ENCODE results near the gene RPTOR. TPM values are rescaled to one million over a fixed set of nuclear protein-coding genes. Genes with fewer than 3 reads are reported as not detected.

The RPTOR gene
- total RNA-seq, 1 experiment from 2014 or later: 25.1 TPM

DNA sequence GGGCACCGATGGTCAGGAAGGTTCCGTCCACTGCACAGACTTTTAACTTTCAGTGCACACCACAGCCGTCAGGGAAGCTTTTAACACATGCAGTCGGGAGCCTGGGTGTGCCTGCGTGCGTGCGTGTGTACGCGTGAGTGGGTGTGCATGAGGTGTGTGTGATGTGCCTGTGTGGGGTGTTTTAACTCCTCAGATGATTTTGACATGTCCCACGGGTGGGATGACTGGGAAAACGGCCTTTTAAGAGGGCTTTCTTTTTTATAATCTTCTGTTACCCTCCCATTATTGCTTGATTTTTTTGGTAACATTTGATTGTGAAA is 294.3 kb downstream of the RPTOR start:
- H4K5ac ChIP-seq (ENCODE audit: insufficient read length, low read depth, low read length): no peak overlapping the region
- H3K79me2 ChIP-seq (ENCODE audit: insufficient read depth, low read length): no peaks in the 10 kb centered on the region
- no peak overlapping the region for H3T11ph ChIP-seq (ENCODE audit: low read length)
- TF ChIP-seq, protein P1, sequence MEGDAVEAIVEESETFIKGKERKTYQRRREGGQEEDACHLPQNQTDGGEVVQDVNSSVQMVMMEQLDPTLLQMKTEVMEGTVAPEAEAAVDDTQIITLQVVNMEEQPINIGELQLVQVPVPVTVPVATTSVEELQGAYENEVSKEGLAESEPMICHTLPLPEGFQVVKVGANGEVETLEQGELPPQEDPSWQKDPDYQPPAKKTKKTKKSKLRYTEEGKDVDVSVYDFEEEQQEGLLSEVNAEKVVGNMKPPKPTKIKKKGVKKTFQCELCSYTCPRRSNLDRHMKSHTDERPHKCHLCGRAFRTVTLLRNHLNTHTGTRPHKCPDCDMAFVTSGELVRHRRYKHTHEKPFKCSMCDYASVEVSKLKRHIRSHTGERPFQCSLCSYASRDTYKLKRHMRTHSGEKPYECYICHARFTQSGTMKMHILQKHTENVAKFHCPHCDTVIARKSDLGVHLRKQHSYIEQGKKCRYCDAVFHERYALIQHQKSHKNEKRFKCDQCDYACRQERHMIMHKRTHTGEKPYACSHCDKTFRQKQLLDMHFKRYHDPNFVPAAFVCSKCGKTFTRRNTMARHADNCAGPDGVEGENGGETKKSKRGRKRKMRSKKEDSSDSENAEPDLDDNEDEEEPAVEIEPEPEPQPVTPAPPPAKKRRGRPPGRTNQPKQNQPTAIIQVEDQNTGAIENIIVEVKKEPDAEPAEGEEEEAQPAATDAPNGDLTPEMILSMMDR (conservative IDR thresholded peaks at IDR 0.05): no peak
- H3K36me3 Mint-ChIP-seq (ENCODE audit: insufficient read depth in 1 of 3, low read depth in 3 of 3): peaks cover 0 to 12% (median 4%) of the 10 kb centered on the region in 3 experiments; a peak in 3 of 7 replicates
- no peak overlapping the region for H4K91ac ChIP-seq (ENCODE audit: insufficient read length, low read depth, low read length)
- H3K4ac ChIP-seq (ENCODE audit: low read depth, low read length): no peak overlapping the region
- no peak overlapping the region for H3K9ac ChIP-seq (ENCODE audit: extremely low read depth, insufficient read length, low read length)
- H3K27me3 Mint-ChIP-seq (ENCODE audit: low read depth): no peaks in the 10 kb centered on the region
- no peaks in the 10 kb centered on the region for H3K4me1 ChIP-seq (ENCODE audit: insufficient read depth, low read length)
- DNase-seq: no peak
- no peak overlapping the region for H2BK5ac ChIP-seq (ENCODE audit: insufficient read length, low read length)
- no peak overlapping the region for H3K23ac ChIP-seq (ENCODE audit: insufficient read length, low read depth, low read length)
- H2BK12ac ChIP-seq (ENCODE audit: insufficient read length, low read depth, low read length): no peak overlapping the region
- no peaks in the 10 kb centered on the region; a peak in 1 of 5 replicates for H3K9me3 Mint-ChIP-seq
- H2BK15ac ChIP-seq (ENCODE audit: low read depth, low read length): no peak overlapping the region
- H2BK120ac ChIP-seq (ENCODE audit: low read depth, low read length, poor library complexity, severe bottlenecking): no peak overlapping the region
- no peak overlapping the region for H2AK5ac ChIP-seq (ENCODE audit: insufficient read length, low read length)
- H3K9me3 ChIP-seq (ENCODE audit: control insufficient read depth, low read depth, low read length): no peaks in the 10 kb centered on the region
- no CpG with 5 or more reads among the region's 11 CpGs for WGBS (ENCODE audit: extremely low coverage, insufficient read length, low lambda C conversion rate)
- H3K14ac ChIP-seq (ENCODE audit: insufficient read depth, low read length): no peak overlapping the region
- H3K79me1 ChIP-seq (ENCODE audit: insufficient read depth, low read depth, low read length, poor library complexity, severe bottlenecking): no peaks in the 10 kb centered on the region
- no peak overlapping the region for H3K56ac ChIP-seq (ENCODE audit: insufficient read length, low read depth, low read length)
- H2BK20ac ChIP-seq (ENCODE audit: low read depth, low read length, poor library complexity, severe bottlenecking): no peak overlapping the region
- no peak overlapping the region for H3K4me3 Mint-ChIP-seq
- H3K4me1 Mint-ChIP-seq: peaks cover 11 to 14% of the 10 kb centered on the region in 2 experiments
- H3K27me3 ChIP-seq (ENCODE audit: insufficient read depth, low read length): no peaks in the 10 kb centered on the region
- no peaks in the 10 kb centered on the region for H3K23me2 ChIP-seq (ENCODE audit: insufficient read length, low read depth, low read length, poor library complexity, severe bottlenecking)
- H3K27ac Mint-ChIP-seq: no peak overlapping the region
- no peaks in the 10 kb centered on the region for H4K20me1 ChIP-seq (ENCODE audit: control insufficient read depth, insufficient read depth, insufficient read length)
- H2AFZ ChIP-seq (ENCODE audit: low read length): no peak overlapping the region
- no peak overlapping the region for H4K8ac ChIP-seq (replicated peaks; ENCODE audit: insufficient read length, low read depth, low read length)
- H3K18ac ChIP-seq (ENCODE audit: insufficient read length, low read depth, low read length): no peak overlapping the region
- H3K4me2 ChIP-seq (ENCODE audit: insufficient read depth, insufficient read length, low read length): no peak overlapping the region
- no peak overlapping the region for H3K27ac ChIP-seq (ENCODE audit: insufficient read length, low read depth, low read length)

Measured in H9 (cell line).